Natural killer cell (primary cell): ENCODE data around the gene CLIP3. TPM values are rescaled to one million over a fixed set of nuclear protein-coding genes. Genes with fewer than 3 reads are reported as not detected.

Source experiments
- ATAC-seq, 3 donors: fragments of 150-1000 bp in 2 of 3; fragments of 200-7000 bp in 1 of 3; cut with Tn5 transposase; 1 replicate in 1 of 3; 2 replicates in 2 of 3; pipeline ENCODE4 v1.10.0; 2021; ENCODE audit warnings: mild to moderate bottlenecking in 2 of 3, moderate library complexity in 2 of 3
- DNase-seq, 2 donors: peaks; one replicate each; pipeline versions ENCODE4 v3.0.0 to v3.0.0-alpha.2; 2013 to 2021; ENCODE audit warnings: mixed read lengths in 1 of 2
- H3K27ac ChIP-seq: one replicate; pipeline ENCODE4 v1.5.1; 2013; ENCODE audit warnings: mild to moderate bottlenecking, low read length
- H3K27me3 ChIP-seq: one replicate; pipeline ENCODE4 v1.6.1; 2013; ENCODE audit warnings: low read length; ENCODE audit not compliant: control insufficient read depth, insufficient read depth
- H3K36me3 ChIP-seq: one replicate; pipeline ENCODE4 v1.6.1; 2013; ENCODE audit warnings: low read length; ENCODE audit not compliant: control insufficient read depth, insufficient read depth
- H3K4me1 ChIP-seq: one replicate; pipeline ENCODE4 v1.6.1; 2013; ENCODE audit warnings: low read length; ENCODE audit not compliant: control insufficient read depth, insufficient read depth
- H3K4me3 ChIP-seq: one replicate; pipeline ENCODE4 v1.5.1; 2013; ENCODE audit warnings: low read length
- H3K9me3 ChIP-seq: one replicate; pipeline ENCODE4 v1.6.1; 2013; ENCODE audit warnings: low read length; ENCODE audit not compliant: control insufficient read depth, insufficient read depth
- H3K27ac Mint-ChIP-seq, 2 donors: one replicate each; pipeline ENCODE4 v1.8.0; 2022; ENCODE audit warnings: mild to moderate bottlenecking in 2 of 2, mixed read lengths in 2 of 2, moderate library complexity in 1 of 2
- H3K27me3 Mint-ChIP-seq, 2 donors: one replicate each; pipeline ENCODE4 v1.8.0; 2022; ENCODE audit warnings: low read depth in 2 of 2, mixed read lengths in 2 of 2
- H3K36me3 Mint-ChIP-seq: one replicate; pipeline ENCODE4 v1.8.0; 2022; ENCODE audit warnings: mixed read lengths
- H3K4me1 Mint-ChIP-seq, 2 donors: one replicate each; pipeline ENCODE4 v1.8.0; 2022; ENCODE audit warnings: mixed read lengths in 2 of 2
- H3K4me3 Mint-ChIP-seq: one replicate; pipeline ENCODE4 v1.8.0; 2022; ENCODE audit warnings: mild to moderate bottlenecking, moderate library complexity, mixed read lengths
- H3K9me3 Mint-ChIP-seq, 2 donors: one replicate each; pipeline ENCODE4 v1.8.0; 2022; ENCODE audit warnings: mixed read lengths in 2 of 2
- CTCF ChIP-seq: fragments of 200-600 bp; IDR thresholded peaks from one replicate; pipeline ENCODE4 v1.8.0; 2022; ENCODE audit warnings: antibody characterized with exemption
- WGBS: methylation state at CpG from one replicate; pipeline ENCODE4 v1.1.7; 2013; ENCODE audit warnings: missing lambda C conversion rate; ENCODE audit not compliant: insufficient coverage; 5-methylcytosine and 5-hydroxymethylcytosine counted together
- intact Hi-C: fragments of 100-400 bp; cut with micrococcal nuclease; formaldehyde crosslinking; loops from one replicate; pipeline ENCODE4 v1.14.2; 2022
- total RNA-seq, 4 donors: library from RNA; stranded (reverse); fragments of 120-200 nt in 1 of 4; gene quantifications; one replicate each; pipeline versions ENCODE4 v1.2.3 to v1.2.4, GENCODE V29; 2013 to 2022

Gene CLIP3
- total RNA-seq, 3 donors from 2014 or later (not counting 1 experiment from before 2014, with no cell fraction given), result 0.33 to 2.1 (median 1.3) TPM

GRCh38 chr19:36008336-36008978, 24.2 kb downstream of the CLIP3 start, which contains the start of gene SYNE4:
TSS of gene SYNE4 (minus strand) at chr19:36008813. CDS start at chr19:36008681, 132 bp downstream.
- intact Hi-C loops, result no loop called here
- WGBS, result 82% methylated on average over 19 of the region's 19 CpGs
- Histone ChIP-seq H3K9me3 (no peaks in the 10 kb centered on the region), H3K27me3 (no peaks in the 10 kb centered on the region), H3K4me3 (no peak within 1 kb of the TSS), H3K4me1 (peaks cover 18% of the 10 kb centered on the region), H3K36me3 (no peaks in the 10 kb centered on the region), H3K27ac (no peak within 1 kb of the TSS)
- H3K9me3 Mint-ChIP-seq, result no peaks in the 10 kb centered on the region
- no peaks in the 10 kb centered on the region for H3K27me3 Mint-ChIP-seq
- ATAC-seq (no peak), DNase-seq (no peak)
- H3K4me1 Mint-ChIP-seq, result peaks cover 14 to 32% of the 10 kb centered on the region in 2 donors
- peak within 1 kb of the TSS; percentile 71 for H3K4me3 Mint-ChIP-seq
- H3K36me3 Mint-ChIP-seq, result no peaks in the 10 kb centered on the region
- TF ChIP-seq CTCF, result no peak
- H3K27ac Mint-ChIP-seq, result peak within 1 kb of the TSS in 1 of 2 donors; percentile 65

- Histone ChIP-seq H3K36me3 (no peaks in the 10 kb centered on the region), H3K27ac (no peak overlapping the region), H3K4me1 (peaks cover 13% of the 10 kb centered on the region), H3K4me3 (no peak overlapping the region), H3K9me3 (no peaks in the 10 kb centered on the region), H3K27me3 (no peaks in the 10 kb centered on the region)
- Mint-ChIP-seq H3K9me3 (no peaks in the 10 kb centered on the region), H3K27ac (no peak overlapping the region), H3K27me3 (no peaks in the 10 kb centered on the region), H3K4me3 (no peak overlapping the region), H3K4me1 (peaks cover 6 to 24% of the 10 kb centered on the region in 2 donors), H3K36me3 (no peaks in the 10 kb centered on the region)
- no peak for ATAC-seq
- no peak for TF ChIP-seq CTCF
- no peak for DNase-seq
- intact Hi-C loops, result no loop called here
- WGBS, result 87% methylated on average over 5 of the region's 5 CpGs
Measured at GRCh38 chr19:36006955-36007354, 25.7 kb downstream of the CLIP3 start.

- H3K9me3 Mint-ChIP-seq, result no peaks in the 10 kb centered on the region
- no peak overlapping the region for H3K4me3 ChIP-seq
- no peak overlapping the region for H3K4me3 Mint-ChIP-seq
- no peaks in the 10 kb centered on the region for H3K9me3 ChIP-seq
- ATAC-seq (no peak), DNase-seq (no peak)
- peaks cover 5% of the 10 kb centered on the region for H3K36me3 ChIP-seq
- peaks cover 0 to 13% of the 10 kb centered on the region in 2 donors for H3K4me1 Mint-ChIP-seq
- H3K27me3 Mint-ChIP-seq, result no peaks in the 10 kb centered on the region
- intact Hi-C loops, result no loop called here
- H3K4me1 ChIP-seq, result no peaks in the 10 kb centered on the region
- TF ChIP-seq CTCF, result no peak
- H3K36me3 Mint-ChIP-seq, result no peaks in the 10 kb centered on the region
- WGBS, result 96% methylated on average over 4 of the region's 4 CpGs
- H3K27ac Mint-ChIP-seq, result no peak overlapping the region
- no peak overlapping the region for H3K27ac ChIP-seq
- H3K27me3 ChIP-seq, result no peaks in the 10 kb centered on the region
Measured at GRCh38 chr19:36003284-36003683, 29.4 kb downstream of the CLIP3 start.

GRCh38 chr19:36001605-36002004, 31.1 kb downstream of the CLIP3 start:
- no peak for DNase-seq
- Histone ChIP-seq H3K36me3 (peaks cover 8% of the 10 kb centered on the region), H3K9me3 (no peaks in the 10 kb centered on the region), H3K27ac (no peak overlapping the region), H3K27me3 (no peaks in the 10 kb centered on the region), H3K4me3 (no peak overlapping the region), H3K4me1 (peaks cover 3% of the 10 kb centered on the region)
- 100% methylated on average over 3 of the region's 3 CpGs for WGBS
- TF ChIP-seq CTCF, result no peak
- no peak overlapping the region for H3K27ac Mint-ChIP-seq
- intact Hi-C loops, result no loop called here
- no peak overlapping the region for H3K4me3 Mint-ChIP-seq
- no peaks in the 10 kb centered on the region for H3K36me3 Mint-ChIP-seq
- no peak for ATAC-seq
- no peaks in the 10 kb centered on the region for H3K27me3 Mint-ChIP-seq
- H3K9me3 Mint-ChIP-seq, result no peaks in the 10 kb centered on the region
- H3K4me1 Mint-ChIP-seq, result peaks cover 3 to 22% of the 10 kb centered on the region in 2 donors
